Smooth muscle cell of bladder (primary cell): ENCODE data around the gene PTGDR. TPM values are rescaled to one million over a fixed set of nuclear protein-coding genes. Genes with fewer than 3 reads are reported as not detected.

Source experiments
- total RNA-seq: library from RNA; depleted of rRNA; stranded (reverse); fragments of >200 nt; gene quantifications from 2 replicates; pipeline ENCODE4 v1.2.3, GENCODE V29; 2014

PTGDR gene
- total RNA-seq = under 0.01 TPM in 1 of 2 replicates, not detected in the other

GRCh38 chr14:52267501-52268278, at the start of gene PTGDR:
TSS of gene PTGDR (plus strand) at chr14:52267698. CDS start at chr14:52267815, 117 bp downstream.

GRCh38 chr14:52313903-52314594, 46.6 kb downstream of the PTGDR start, which contains the start of gene PTGER2:
TSS of gene PTGER2 (plus strand) at chr14:52314312. CDS start at chr14:52314549, 237 bp downstream.

Other genes with a start within 250 kb of the PTGDR start
- gene NID2, start 198.6 kb upstream of the PTGDR start, total RNA-seq = 333 and 336 TPM in 2 replicates
- gene PTGER2, start 46.6 kb downstream of the PTGDR start, total RNA-seq = 6.6 and 8.4 TPM in 2 replicates